Stomach (tissue), 9 donors: ENCODE data around the gene EXOC4. TPM values are rescaled to one million over a fixed set of nuclear protein-coding genes. Genes with fewer than 3 reads are reported as not detected.

Source experiments
- DNase-seq, 2 donors: peaks; one replicate each; pipeline versions ENCODE4 v3.0.0 to v3.0.0-alpha.2; 2013 to 2019
- H3K27ac ChIP-seq, 5 donors: fragments of 200-600 bp in 4 of 5; sonication (generic) in 4 of 5; one replicate each; pipeline ENCODE4 v1.5.1; 2013 to 2019; ENCODE audit warnings: mild to moderate bottlenecking in 1 of 5, moderate library complexity in 1 of 5
- H3K27me3 ChIP-seq, 3 donors: fragments of 200-600 bp; sonication (generic); one replicate each; pipeline ENCODE4 v1.5.1; 2017 to 2019; ENCODE audit warnings: mixed run types in 1 of 3
- H3K36me3 ChIP-seq, 4 donors: fragments of 200-600 bp; sonication (generic); 1 replicate in 3 of 4; 2 replicates in 1 of 4; pipeline ENCODE4 v1.5.1; 2016 to 2019
- H3K4me1 ChIP-seq, 4 donors: fragments of 200-600 bp; sonication (generic); one replicate each; pipeline ENCODE4 v1.5.1; 2016 to 2019
- H3K4me3 ChIP-seq, 4 donors: fragments of 200-600 bp; sonication (generic) in 3 of 4; one replicate each; pipeline ENCODE4 v1.5.1; 2016 to 2019; ENCODE audit warnings: mild to moderate bottlenecking in 1 of 4
- H3K9me3 ChIP-seq, 4 donors: fragments of 200-600 bp; sonication (generic); one replicate each; pipeline ENCODE4 v1.5.1; 2016 to 2019
- EP300 ChIP-seq: sonication (generic); formaldehyde crosslinking; IDR thresholded peaks from one replicate; pipeline ENCODE4 v1.6.1; 2017; ENCODE audit warnings: antibody characterized with exemption
- POLR2A ChIP-seq, 4 donors: fragments of 450-650 bp; IDR thresholded peaks; one replicate each; pipeline ENCODE4 v1.6.1; 2016; ENCODE audit warnings: antibody characterized with exemption in 4 of 4, control low read depth in 2 of 4, mild to moderate bottlenecking in 1 of 4, moderate library complexity in 1 of 4
- POLR2AphosphoS5 ChIP-seq, 3 donors: sonication (generic); formaldehyde crosslinking; IDR thresholded peaks; one replicate each; pipeline ENCODE4 v1.6.1; 2016; ENCODE audit warnings: antibody characterized with exemption in 3 of 3
- WGBS, 5 donors: extraction: QIAGEN DNeasy Blood & Tissue Kit in 3 of 5; methylation state at CpG; one replicate each; pipeline versions ENCODE4 v1.1.5 to v1.1.7; 2013 to 2018; 5-methylcytosine and 5-hydroxymethylcytosine counted together
- intact Hi-C: fragments of 100-400 bp; cut with DNase I; formaldehyde crosslinking; loops from one replicate; pipeline ENCODE4 v1.15.1; 2023; ENCODE audit warnings: low total_unique reads
- polyA plus RNA-seq, 3 donors: library from polyadenylated mRNA; stranded (reverse); fragments of 200-250 nt; gene quantifications; one replicate each; pipeline ENCODE4 v1.2.3, GENCODE V29; 2013
- total RNA-seq, 5 donors: library from RNA; depleted of rRNA; stranded (reverse); fragments of >200 nt; gene quantifications; one replicate each; pipeline versions ENCODE4 v1.1.0 to v1.2.3, GENCODE V29; 2014 to 2016
- TF ChIP-seq, protein P1 (sequence below), 7 experiments: fragments of 450-650 bp in 4 of 7; fragments of 200-600 bp in 3 of 7; sonication (generic) in 3 of 7; IDR thresholded peaks; one replicate each; pipeline ENCODE4 v1.5.1; 2016 to 2019; ENCODE audit warnings: antibody characterized with exemption in 7 of 7, control low read depth in 2 of 7, mild to moderate bottlenecking in 1 of 7
- donor health status: healthy with polysubstance abuse.
- donor health status: Bipolar disorder and iron deficiency.
- donor health status: healthy.

Gene EXOC4
- total and polyA plus RNA-seq, 8 donors: 14.1 to 339 (median 61.1) TPM

DNA sequence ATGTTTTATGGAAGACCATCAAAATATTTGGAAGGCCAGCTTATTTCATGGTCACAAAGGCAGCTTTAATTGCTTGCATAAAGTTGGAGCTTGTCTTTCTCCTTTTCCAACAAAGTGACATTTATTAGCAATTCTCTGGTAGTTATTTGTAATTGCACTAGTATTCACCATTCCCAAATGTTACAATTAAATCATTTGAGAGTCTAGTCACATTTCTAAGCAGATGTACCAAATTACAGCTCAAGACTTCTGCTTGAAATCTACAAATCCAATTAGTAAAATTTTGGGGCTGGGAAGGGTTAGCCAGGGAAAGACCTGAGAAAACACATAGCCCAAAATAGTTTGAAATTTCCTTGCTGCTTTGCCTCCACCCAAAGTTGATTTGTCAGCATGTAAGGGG is 498.2 kb downstream of the EXOC4 start:
- Histone ChIP-seq H3K27ac (no peak overlapping the region), H3K4me3 (no peak overlapping the region), H3K27me3 (no peaks in the 10 kb centered on the region), H3K9me3 (no peaks in the 10 kb centered on the region), H3K36me3 (no peaks in the 10 kb centered on the region), H3K4me1 (no peaks in the 10 kb centered on the region)
- intact Hi-C loops: no loop called here
- TF ChIP-seq, protein P1, sequence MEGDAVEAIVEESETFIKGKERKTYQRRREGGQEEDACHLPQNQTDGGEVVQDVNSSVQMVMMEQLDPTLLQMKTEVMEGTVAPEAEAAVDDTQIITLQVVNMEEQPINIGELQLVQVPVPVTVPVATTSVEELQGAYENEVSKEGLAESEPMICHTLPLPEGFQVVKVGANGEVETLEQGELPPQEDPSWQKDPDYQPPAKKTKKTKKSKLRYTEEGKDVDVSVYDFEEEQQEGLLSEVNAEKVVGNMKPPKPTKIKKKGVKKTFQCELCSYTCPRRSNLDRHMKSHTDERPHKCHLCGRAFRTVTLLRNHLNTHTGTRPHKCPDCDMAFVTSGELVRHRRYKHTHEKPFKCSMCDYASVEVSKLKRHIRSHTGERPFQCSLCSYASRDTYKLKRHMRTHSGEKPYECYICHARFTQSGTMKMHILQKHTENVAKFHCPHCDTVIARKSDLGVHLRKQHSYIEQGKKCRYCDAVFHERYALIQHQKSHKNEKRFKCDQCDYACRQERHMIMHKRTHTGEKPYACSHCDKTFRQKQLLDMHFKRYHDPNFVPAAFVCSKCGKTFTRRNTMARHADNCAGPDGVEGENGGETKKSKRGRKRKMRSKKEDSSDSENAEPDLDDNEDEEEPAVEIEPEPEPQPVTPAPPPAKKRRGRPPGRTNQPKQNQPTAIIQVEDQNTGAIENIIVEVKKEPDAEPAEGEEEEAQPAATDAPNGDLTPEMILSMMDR (IDR thresholded peaks at IDR 0.05): no peak
- TF ChIP-seq EP300 (no peak), POLR2A (IDR thresholded peaks at IDR 0.05) (no peak), POLR2AphosphoS5 (IDR thresholded peaks at IDR 0.05) (no peak)
- DNase-seq: no peak

DNA sequence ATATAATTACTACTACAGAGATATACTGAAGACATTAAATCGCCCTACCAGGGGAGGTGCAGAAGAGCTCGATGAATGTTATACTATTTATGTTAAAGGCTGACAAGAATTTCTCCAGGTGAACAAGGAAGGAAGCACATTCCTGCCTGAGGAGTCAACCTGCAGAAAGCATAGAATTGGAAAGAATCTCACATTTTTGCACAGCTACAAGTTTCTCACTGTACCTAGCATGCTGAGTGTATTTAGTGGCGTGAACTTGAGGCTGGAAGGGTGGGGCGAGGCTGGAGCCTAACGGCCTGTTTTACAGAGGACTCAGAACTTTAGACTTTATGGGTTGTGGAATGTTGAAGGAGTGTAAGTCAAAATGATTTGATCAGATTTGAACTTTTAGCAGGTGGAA is 500.6 kb downstream of the EXOC4 start:
- DNase-seq: no peak
- WGBS, 5 donors: 83 to 94% (median 90%) methylated on average over 5 of the region's 5 CpGs
- no peaks in the 10 kb centered on the region for H3K36me3 ChIP-seq
- H3K27me3 ChIP-seq: no peaks in the 10 kb centered on the region
- intact Hi-C loops: no loop called here
- H3K4me3 ChIP-seq: no peak overlapping the region
- H3K9me3 ChIP-seq: no peaks in the 10 kb centered on the region
- H3K27ac ChIP-seq: no peak overlapping the region
- TF ChIP-seq EP300 (no peak), POLR2AphosphoS5 (IDR thresholded peaks at IDR 0.05) (no peak), POLR2A (IDR thresholded peaks at IDR 0.05) (no peak)
- TF ChIP-seq, protein P1 (IDR thresholded peaks at IDR 0.05): no peak
- no peaks in the 10 kb centered on the region for H3K4me1 ChIP-seq

DNA sequence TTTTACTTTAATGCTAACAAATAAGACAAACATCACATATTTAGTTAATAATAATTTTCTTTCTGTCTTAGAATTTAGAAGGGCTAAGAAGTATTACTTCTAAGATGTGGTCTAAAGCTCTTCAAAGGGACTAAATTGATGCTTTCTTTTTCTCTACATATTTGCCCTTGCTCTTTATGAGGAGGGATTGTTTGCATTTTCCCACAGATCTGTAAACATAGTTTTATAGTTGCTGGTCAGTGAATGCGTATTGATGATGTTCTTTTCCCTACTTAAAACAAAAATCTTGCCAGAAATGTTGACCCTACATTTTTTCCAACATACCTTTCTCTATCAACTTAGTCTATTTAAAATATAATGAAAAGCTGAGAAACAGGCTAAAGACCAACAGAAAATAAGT is 501.8 kb downstream of the EXOC4 start:
- H3K4me1 ChIP-seq: no peaks in the 10 kb centered on the region
- WGBS, 5 donors: 57 to 70% (median 66%) methylated on average over 1 of the region's 1 CpG
- TF ChIP-seq, protein P1 (IDR thresholded peaks at IDR 0.05): no peak
- TF ChIP-seq POLR2AphosphoS5 (IDR thresholded peaks at IDR 0.05) (no peak), EP300 (no peak), POLR2A (IDR thresholded peaks at IDR 0.05) (no peak)
- no peaks in the 10 kb centered on the region for H3K27me3 ChIP-seq
- intact Hi-C loops: no loop called here
- H3K9me3 ChIP-seq: no peaks in the 10 kb centered on the region
- no peak for DNase-seq
- H3K36me3 ChIP-seq: no peaks in the 10 kb centered on the region
- H3K4me3 ChIP-seq: no peak overlapping the region
- H3K27ac ChIP-seq: no peak overlapping the region

DNA sequence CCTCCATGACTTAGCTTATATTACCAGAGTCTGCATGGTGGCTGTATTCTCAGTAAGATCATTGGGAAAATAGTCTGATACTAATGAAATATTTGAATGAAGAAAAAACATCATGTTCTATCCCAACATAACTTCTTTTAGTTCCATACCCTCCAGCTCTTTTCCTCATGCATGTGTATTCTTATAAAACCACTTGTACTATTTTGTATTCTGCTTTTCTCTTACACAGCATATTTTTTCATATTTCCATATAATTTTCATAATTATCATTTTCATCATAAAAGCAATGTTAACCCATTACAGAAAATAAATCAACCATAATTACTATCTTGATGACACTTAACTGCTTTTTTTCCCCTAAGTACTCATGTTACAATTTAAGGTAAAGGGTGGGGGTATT is 503.0 kb downstream of the EXOC4 start:
- TF ChIP-seq POLR2A (IDR thresholded peaks at IDR 0.05): no peak
- TF ChIP-seq EP300: no peak
- TF ChIP-seq, protein P1 (IDR thresholded peaks at IDR 0.05): no peak
- TF ChIP-seq POLR2AphosphoS5 (IDR thresholded peaks at IDR 0.05): no peak
- Histone ChIP-seq H3K27ac (no peak overlapping the region), H3K27me3 (no peaks in the 10 kb centered on the region), H3K4me1 (no peaks in the 10 kb centered on the region), H3K36me3 (no peaks in the 10 kb centered on the region), H3K9me3 (no peaks in the 10 kb centered on the region), H3K4me3 (no peak overlapping the region)
- DNase-seq: no peak
- intact Hi-C loops: no loop called here
